ENCODE data around the gene OR2L3.
"Not testable (repeated sequence)": the region's sequence is repeated elsewhere in the genome, so short reads cannot be mapped to it uniquely, and the experiment has no call there.

OR2L3 gene

DNA sequence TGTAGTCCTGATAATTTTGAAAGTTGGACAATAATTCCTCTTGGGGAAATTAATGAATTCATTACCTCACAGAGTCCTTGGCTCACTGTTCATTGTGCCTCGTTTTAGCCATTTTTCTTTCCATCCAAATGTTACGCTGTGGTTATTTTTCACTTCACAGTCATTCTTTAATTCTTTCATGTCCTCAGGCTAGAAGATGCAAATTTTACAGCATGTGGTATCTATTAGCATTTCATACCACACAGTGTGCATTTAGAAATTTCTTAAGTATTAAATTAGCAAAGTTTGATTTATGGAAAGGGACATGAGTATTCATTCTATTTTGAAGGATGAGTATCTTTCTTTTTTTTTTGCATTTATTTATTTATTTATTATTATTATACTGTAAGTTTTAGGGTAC, 18.4 kb downstream of the OR2L3 start:
- no peaks in the 10 kb centered on the region for H3K4me1 ChIP-seq (ENCODE audit: control insufficient read depth, insufficient read depth, low read length)
- H3K9me3 ChIP-seq (ENCODE audit: control insufficient read depth, insufficient read depth, low read length): peaks cover 19% of the 10 kb centered on the region
- H3K36me3 ChIP-seq (ENCODE audit: control insufficient read depth, insufficient read depth, low read length): no peaks in the 10 kb centered on the region
- H3K4me3 ChIP-seq (ENCODE audit: low read depth, low read length): no peak overlapping the region
- no peaks in the 10 kb centered on the region for H3K27me3 ChIP-seq (ENCODE audit: control insufficient read depth, insufficient read depth, low read length)
- no peak overlapping the region for H3K9ac ChIP-seq (ENCODE audit: low read depth, low read length)

DNA sequence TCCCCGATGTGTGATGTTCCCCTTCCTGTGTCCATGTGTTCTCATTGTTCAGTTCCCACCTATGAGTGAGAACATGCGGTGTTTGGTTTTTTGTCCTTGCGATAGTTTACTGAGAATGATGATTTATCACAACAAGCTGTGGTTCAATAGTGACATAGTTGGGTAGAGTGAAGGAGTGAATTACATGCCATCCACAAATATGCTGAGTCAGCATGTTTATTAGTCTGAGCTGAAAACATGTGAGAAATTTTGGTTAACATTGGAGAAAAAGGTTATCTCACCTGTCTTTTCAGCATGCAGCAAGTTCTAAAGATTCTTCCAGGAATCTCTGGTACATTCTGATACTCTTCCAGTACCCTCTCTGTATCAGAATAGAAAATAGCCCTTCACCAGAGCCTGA, 19.0 kb downstream of the OR2L3 start:
- Histone ChIP-seq H3K9me3 (ENCODE audit: control insufficient read depth, insufficient read depth, low read length) (peaks cover 19% of the 10 kb centered on the region), H3K27me3 (ENCODE audit: control insufficient read depth, insufficient read depth, low read length) (no peaks in the 10 kb centered on the region), H3K4me1 (ENCODE audit: control insufficient read depth, insufficient read depth, low read length) (no peaks in the 10 kb centered on the region), H3K9ac (ENCODE audit: low read depth, low read length) (no peak overlapping the region), H3K36me3 (ENCODE audit: control insufficient read depth, insufficient read depth, low read length) (no peaks in the 10 kb centered on the region), H3K4me3 (ENCODE audit: low read depth, low read length) (no peak overlapping the region)

DNA sequence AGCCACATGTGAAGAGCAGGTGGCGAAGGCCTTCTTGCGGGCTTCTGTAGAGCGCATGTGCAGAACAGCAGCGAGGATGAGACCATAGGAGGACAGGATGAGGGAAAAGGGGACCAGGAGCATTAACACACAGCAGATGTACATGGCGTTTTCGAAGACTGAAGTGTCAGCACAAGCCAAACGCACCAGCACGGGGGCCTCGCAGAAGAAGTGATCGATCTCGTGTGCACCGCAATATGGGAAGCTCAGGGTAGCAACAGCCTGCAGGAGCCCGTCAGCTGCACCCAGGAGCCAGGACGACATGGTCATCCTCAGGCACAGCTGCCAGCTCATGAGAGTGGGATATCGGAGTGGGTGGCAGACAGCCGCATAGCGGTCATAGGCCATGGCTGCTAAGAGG, 37.2 kb downstream of the OR2L3 start:
- H3K27me3 ChIP-seq (ENCODE audit: control insufficient read depth, insufficient read depth, low read length); H3K9me3 ChIP-seq (ENCODE audit: control insufficient read depth, insufficient read depth, low read length); H3K4me1 ChIP-seq (ENCODE audit: control insufficient read depth, insufficient read depth, low read length); H3K36me3 ChIP-seq (ENCODE audit: control insufficient read depth, insufficient read depth, low read length); H3K4me3 ChIP-seq (ENCODE audit: low read depth, low read length); H3K9ac ChIP-seq (ENCODE audit: low read depth, low read length): not testable (repeated sequence)

DNA sequence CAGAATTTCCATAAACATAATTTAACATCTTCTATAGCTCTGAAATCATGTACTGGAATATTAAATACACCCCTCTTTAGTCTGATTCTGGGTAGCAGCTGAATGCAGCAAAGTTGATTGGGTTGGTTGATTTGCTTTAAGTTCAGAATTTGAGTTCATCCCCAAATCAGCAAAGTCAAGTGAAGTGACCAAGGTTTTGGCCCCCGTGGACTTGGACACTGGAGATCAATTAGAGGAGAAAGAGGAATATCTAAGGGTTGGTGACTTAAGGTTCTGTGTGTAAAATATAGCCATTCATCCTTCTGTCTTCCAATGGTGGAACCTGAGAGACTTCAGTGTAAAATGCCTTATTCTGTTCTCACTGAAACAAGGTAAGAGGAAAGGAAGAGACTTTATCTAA, 48.2 kb downstream of the OR2L3 start, which contains the start of gene OR2L13:
Gene OR2L13 (plus strand): TSS at position 301 of the 400 bp plus-strand sequence. CDS start 4,192 bp downstream, outside the sequence.
- Histone ChIP-seq H3K4me3 (ENCODE audit: low read depth, low read length) (no peak within 1 kb of the TSS), H3K4me1 (ENCODE audit: control insufficient read depth, insufficient read depth, low read length) (no peaks in the 10 kb centered on the region), H3K27me3 (ENCODE audit: control insufficient read depth, insufficient read depth, low read length) (no peaks in the 10 kb centered on the region), H3K9ac (ENCODE audit: low read depth, low read length) (no peak within 1 kb of the TSS), H3K9me3 (ENCODE audit: control insufficient read depth, insufficient read depth, low read length) (peaks cover 28% of the 10 kb centered on the region), H3K36me3 (ENCODE audit: control insufficient read depth, insufficient read depth, low read length) (no peaks in the 10 kb centered on the region)

DNA sequence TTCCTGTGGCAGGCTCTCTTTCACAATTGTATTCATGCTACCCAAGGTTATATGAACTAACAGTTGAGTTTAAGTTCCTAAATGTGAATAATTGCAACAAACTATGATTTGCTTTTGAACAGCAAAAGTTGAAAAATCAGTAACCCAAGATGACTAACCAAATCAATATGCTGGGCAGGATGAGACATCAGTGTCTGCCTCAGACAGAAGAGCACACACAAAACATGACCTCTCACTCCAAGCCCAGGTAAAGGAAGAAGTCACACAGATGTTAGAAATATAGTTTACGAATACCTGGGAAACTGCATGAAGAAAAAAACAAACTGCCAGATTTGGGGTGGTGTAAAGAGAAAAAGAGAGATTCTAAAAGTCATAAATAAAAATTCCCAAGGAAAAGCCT, 51.9 kb downstream of the OR2L3 start:
- Histone ChIP-seq H3K9me3 (ENCODE audit: control insufficient read depth, insufficient read depth, low read length) (peaks cover 23% of the 10 kb centered on the region), H3K27me3 (ENCODE audit: control insufficient read depth, insufficient read depth, low read length) (no peaks in the 10 kb centered on the region), H3K9ac (ENCODE audit: low read depth, low read length) (no peak overlapping the region), H3K4me1 (ENCODE audit: control insufficient read depth, insufficient read depth, low read length) (no peaks in the 10 kb centered on the region), H3K36me3 (ENCODE audit: control insufficient read depth, insufficient read depth, low read length) (no peaks in the 10 kb centered on the region), H3K4me3 (ENCODE audit: low read depth, low read length) (no peak overlapping the region)

DNA sequence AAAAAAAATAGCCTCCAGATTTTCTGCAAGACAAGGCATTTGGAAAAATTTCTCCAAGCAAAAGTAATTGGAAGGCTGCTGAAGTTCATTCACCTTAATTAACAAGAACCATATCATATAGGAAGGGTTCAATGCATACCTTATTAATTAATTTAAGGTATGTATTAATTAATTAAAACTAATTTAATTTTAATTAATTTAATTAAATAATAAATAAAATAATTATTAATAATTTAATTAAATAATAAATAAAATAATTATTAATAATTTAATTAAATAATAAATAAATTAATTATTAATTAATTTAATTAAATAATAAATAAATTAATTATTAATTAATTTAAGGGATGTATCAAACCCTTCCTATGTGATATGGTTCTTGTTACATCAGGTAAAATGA, 56.2 kb downstream of the OR2L3 start:
- H3K9ac ChIP-seq (ENCODE audit: low read depth, low read length): no peak overlapping the region
- H3K4me1 ChIP-seq (ENCODE audit: control insufficient read depth, insufficient read depth, low read length): no peaks in the 10 kb centered on the region
- no peaks in the 10 kb centered on the region for H3K36me3 ChIP-seq (ENCODE audit: control insufficient read depth, insufficient read depth, low read length)
- no peak overlapping the region for H3K4me3 ChIP-seq (ENCODE audit: low read depth, low read length)
- H3K9me3 ChIP-seq (ENCODE audit: control insufficient read depth, insufficient read depth, low read length): peaks cover 17% of the 10 kb centered on the region
- no peaks in the 10 kb centered on the region for H3K27me3 ChIP-seq (ENCODE audit: control insufficient read depth, insufficient read depth, low read length)

DNA sequence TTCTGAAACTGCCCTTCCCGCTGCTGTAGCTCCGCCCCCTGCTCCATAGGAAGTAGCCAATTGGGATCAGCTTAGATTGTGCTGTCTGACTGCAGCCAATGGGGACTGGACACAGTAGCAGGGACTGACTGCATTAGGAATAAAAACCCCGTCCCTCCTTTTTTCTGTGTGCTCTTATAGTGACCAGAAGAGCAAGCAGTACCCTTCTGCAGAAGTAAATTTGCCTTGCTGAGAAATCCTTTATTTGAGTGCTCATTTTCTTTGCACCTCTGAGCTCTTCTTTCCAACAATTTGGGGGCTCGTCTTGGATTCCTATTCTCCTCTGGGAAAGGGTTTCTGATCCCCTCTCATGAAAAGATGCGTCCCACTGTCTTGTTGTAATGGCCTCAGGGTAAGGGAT, 64.5 kb downstream of the OR2L3 start:
- H3K9ac ChIP-seq (ENCODE audit: low read depth, low read length): no peak overlapping the region
- H3K9me3 ChIP-seq (ENCODE audit: control insufficient read depth, insufficient read depth, low read length): peaks cover 28% of the 10 kb centered on the region
- no peaks in the 10 kb centered on the region for H3K4me1 ChIP-seq (ENCODE audit: control insufficient read depth, insufficient read depth, low read length)
- H3K27me3 ChIP-seq (ENCODE audit: control insufficient read depth, insufficient read depth, low read length): no peaks in the 10 kb centered on the region
- no peaks in the 10 kb centered on the region for H3K36me3 ChIP-seq (ENCODE audit: control insufficient read depth, insufficient read depth, low read length)
- no peak overlapping the region for H3K4me3 ChIP-seq (ENCODE audit: low read depth, low read length)
